Right lobe of liver (tissue), 6 donors: Measurements from ENCODE around the gene ENTPD2. TPM values are rescaled to one million over a fixed set of nuclear protein-coding genes. Genes with fewer than 3 reads are reported as not detected.

Source experiments
- ATAC-seq, 4 donors: fragments of 200-7000 bp; cut with Tn5 transposase; one replicate each; pipeline ENCODE4 v1.9.1; 2020; ENCODE audit warnings: mild to moderate bottlenecking in 4 of 4, moderate library complexity in 4 of 4
- DNase-seq, 3 donors: peaks; one replicate each; pipeline ENCODE4 v3.0.0-alpha.2; 2020
- H3K27ac ChIP-seq, 3 donors: fragments of 200-600 bp; one replicate each; pipeline ENCODE4 v1.8.0; 2022
- H3K27me3 ChIP-seq, 2 donors: fragments of 200-600 bp; one replicate each; pipeline ENCODE4 v1.8.0; 2022
- H3K36me3 ChIP-seq, 4 donors: fragments of 200-600 bp; sonication (generic) in 1 of 4; one replicate each; pipeline versions ENCODE4 v1.5.1 to v1.8.0; 2017 to 2022; ENCODE audit warnings: control low read depth in 1 of 4
- H3K4me1 ChIP-seq, 4 donors: fragments of 200-600 bp; sonication (generic) in 1 of 4; one replicate each; pipeline versions ENCODE4 v1.5.1 to v1.8.0; 2017 to 2022; ENCODE audit warnings: control low read depth in 1 of 4
- H3K4me3 ChIP-seq, 3 donors: fragments of 200-600 bp; one replicate each; pipeline ENCODE4 v1.8.0; 2022
- H3K9me3 ChIP-seq, 4 donors: fragments of 200-600 bp; sonication (generic) in 1 of 4; one replicate each; pipeline versions ENCODE4 v1.5.1 to v1.8.0; 2017 to 2022; ENCODE audit warnings: control low read depth in 1 of 4
- POLR2A ChIP-seq: fragments of 450-650 bp; IDR thresholded peaks from one replicate; pipeline ENCODE4 v1.6.1; 2017; ENCODE audit warnings: antibody characterized with exemption, mild to moderate bottlenecking
- WGBS: methylation state at CpG from one replicate; pipeline ENCODE4 v1.1.6; 2018; ENCODE audit warnings: low coverage, low lambda C conversion rate; ENCODE audit not compliant: insufficient coverage; ENCODE audit errors: missing lambda C conversion rate; 5-methylcytosine and 5-hydroxymethylcytosine counted together
- intact Hi-C, 2 donors: fragments of 100-400 bp; cut with DNase I; formaldehyde crosslinking; loops; one replicate each; pipeline versions ENCODE4 v1.11.2 to v1.14.1; 2022
- total RNA-seq, 6 experiments: library from RNA; depleted of rRNA in 2 of 6; stranded (reverse); fragments of >200 nt in 2 of 6; fragmentation: NEBNext Ultra II Directional in 3 of 6; extraction: Animal tissue kit (Norgen Biotek cat#: 25700) in 3 of 6; gene quantifications; one replicate each; pipeline versions ENCODE4 v1.1.0 to v1.2.4, GENCODE V29; 2016 to 2023
- TF ChIP-seq, protein P1 (sequence below), 4 donors: fragments of 200-600 bp in 3 of 4; fragments of 450-650 bp in 1 of 4; IDR thresholded peaks; one replicate each; pipeline versions ENCODE4 v1.5.1 to v1.8.0; 2016 to 2022; ENCODE audit warnings: antibody characterized with exemption in 4 of 4, mild to moderate bottlenecking in 2 of 4
- donor health status: DM: no; HTN: yes; CAD: no.
- donor health status: DM: no; HTN: no; CAD: no.
- donor health status: DM: no; HTN: no; CAD: no.
- donor health status: DM: no; HTN: yes; CAD: no.
- donor health status: DM: no; HTN: yes; CAD: no.

The ENTPD2 gene
- total RNA-seq, 6 experiments from 2014 or later, result 0.50 to 2.1 (median 0.80) TPM

DNA sequence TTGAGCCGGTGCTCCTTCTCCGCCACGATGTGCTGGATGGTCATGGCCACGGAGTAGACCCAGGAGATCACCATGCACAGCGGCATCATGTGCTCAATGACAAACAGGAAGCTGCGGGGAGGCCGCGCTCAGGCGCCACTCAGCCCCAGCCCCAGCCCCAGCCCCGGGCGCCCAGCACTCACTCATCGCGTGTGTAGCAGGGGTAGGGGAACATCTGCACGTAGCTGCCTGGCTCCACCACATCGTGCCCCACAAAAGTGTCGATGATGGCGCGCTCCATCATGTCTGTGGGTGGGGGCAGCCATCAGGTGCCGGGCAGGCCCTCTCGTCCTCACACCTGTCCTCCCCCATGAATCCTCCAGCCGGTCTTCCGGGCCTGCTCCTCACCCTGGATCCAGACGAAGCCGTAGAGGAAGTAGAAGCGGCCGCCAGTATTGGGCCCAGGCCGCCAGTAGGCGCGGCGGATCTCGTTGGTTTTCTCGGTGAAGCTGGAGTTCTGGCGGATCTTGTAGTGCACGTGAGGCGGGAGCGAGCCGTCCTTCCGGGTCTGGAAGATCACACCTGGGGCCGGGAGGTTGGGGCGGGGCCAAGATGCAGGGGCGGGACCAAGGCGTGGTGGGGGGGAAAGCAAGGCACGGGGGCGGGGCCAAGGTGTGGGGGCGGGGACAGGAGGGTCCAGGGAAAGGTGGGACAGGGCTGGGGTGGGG, 35.9 kb downstream of the ENTPD2 start:
- DNase-seq (no peak), ATAC-seq (no peak)
- Histone ChIP-seq H3K27ac (no peak overlapping the region), H3K9me3 (no peaks in the 10 kb centered on the region), H3K27me3 (no peaks in the 10 kb centered on the region), H3K36me3 (peaks cover 0 to 17% (median 1%) of the 10 kb centered on the region in 4 donors), H3K4me1 (peaks cover 0 to 8% (median 4%) of the 10 kb centered on the region in 4 donors), H3K4me3 (no peak overlapping the region)
- intact Hi-C loops, result no loop called here
- WGBS, result 88% methylated on average over 8 of the region's 45 CpGs
- TF ChIP-seq POLR2A, result no peak
- TF ChIP-seq, protein P1, sequence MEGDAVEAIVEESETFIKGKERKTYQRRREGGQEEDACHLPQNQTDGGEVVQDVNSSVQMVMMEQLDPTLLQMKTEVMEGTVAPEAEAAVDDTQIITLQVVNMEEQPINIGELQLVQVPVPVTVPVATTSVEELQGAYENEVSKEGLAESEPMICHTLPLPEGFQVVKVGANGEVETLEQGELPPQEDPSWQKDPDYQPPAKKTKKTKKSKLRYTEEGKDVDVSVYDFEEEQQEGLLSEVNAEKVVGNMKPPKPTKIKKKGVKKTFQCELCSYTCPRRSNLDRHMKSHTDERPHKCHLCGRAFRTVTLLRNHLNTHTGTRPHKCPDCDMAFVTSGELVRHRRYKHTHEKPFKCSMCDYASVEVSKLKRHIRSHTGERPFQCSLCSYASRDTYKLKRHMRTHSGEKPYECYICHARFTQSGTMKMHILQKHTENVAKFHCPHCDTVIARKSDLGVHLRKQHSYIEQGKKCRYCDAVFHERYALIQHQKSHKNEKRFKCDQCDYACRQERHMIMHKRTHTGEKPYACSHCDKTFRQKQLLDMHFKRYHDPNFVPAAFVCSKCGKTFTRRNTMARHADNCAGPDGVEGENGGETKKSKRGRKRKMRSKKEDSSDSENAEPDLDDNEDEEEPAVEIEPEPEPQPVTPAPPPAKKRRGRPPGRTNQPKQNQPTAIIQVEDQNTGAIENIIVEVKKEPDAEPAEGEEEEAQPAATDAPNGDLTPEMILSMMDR (IDR thresholded peaks at IDR 0.05), result no peak

GRCh38 chr9:137017071-137017470, 36.8 kb downstream of the ENTPD2 start:
- no peak for TF ChIP-seq POLR2A
- TF ChIP-seq, protein P1 (IDR thresholded peaks at IDR 0.05), result no peak
- H3K4me3 ChIP-seq, result no peak overlapping the region
- H3K9me3 ChIP-seq, result no peaks in the 10 kb centered on the region
- no peaks in the 10 kb centered on the region for H3K4me1 ChIP-seq
- no peak for DNase-seq
- no peaks in the 10 kb centered on the region for H3K27me3 ChIP-seq
- intact Hi-C loops, result no loop called here
- WGBS, result 93% methylated on average over 6 of the region's 28 CpGs
- H3K27ac ChIP-seq, result no peak overlapping the region
- H3K36me3 ChIP-seq, result peaks cover 0 to 17% (median 1%) of the 10 kb centered on the region in 4 donors
- no peak for ATAC-seq

GRCh38 chr9:137016436-137016835, 37.4 kb downstream of the ENTPD2 start:
- DNase-seq (no peak), ATAC-seq (no peak)
- no peak for TF ChIP-seq POLR2A
- TF ChIP-seq, protein P1 (IDR thresholded peaks at IDR 0.05), result no peak
- no peaks in the 10 kb centered on the region for H3K9me3 ChIP-seq
- H3K27me3 ChIP-seq, result no peaks in the 10 kb centered on the region
- H3K36me3 ChIP-seq, result peaks cover 0 to 17% (median 1%) of the 10 kb centered on the region in 4 donors
- no peak overlapping the region for H3K27ac ChIP-seq
- H3K4me3 ChIP-seq, result no peak overlapping the region
- intact Hi-C loops, result no loop called here
- WGBS, result no CpG with 5 or more reads among the region's 16 CpGs
- H3K4me1 ChIP-seq, result no peaks in the 10 kb centered on the region

DNA sequence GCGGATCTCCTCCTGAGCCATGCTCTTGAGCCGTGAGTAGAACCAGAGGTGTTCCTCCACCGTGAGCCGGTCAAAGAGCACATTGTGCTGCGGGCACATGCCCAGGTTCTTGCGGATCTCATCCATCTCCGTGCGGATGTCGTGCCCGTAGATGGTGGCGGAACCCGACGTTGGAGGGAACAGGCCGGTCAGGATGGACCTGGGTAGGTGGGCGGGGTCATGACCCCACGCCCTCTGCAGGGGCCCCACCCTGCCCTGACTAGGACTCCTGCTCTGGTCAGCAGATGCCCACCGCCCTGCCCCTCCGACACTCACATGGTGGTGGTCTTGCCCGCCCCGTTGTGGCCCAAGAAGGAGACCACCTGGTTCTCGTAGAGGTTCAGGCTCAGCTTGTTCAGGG, 37.9 kb downstream of the ENTPD2 start:
- DNase-seq (no peak), ATAC-seq (no peak)
- Histone ChIP-seq H3K4me3 (no peak overlapping the region), H3K27ac (no peak overlapping the region), H3K4me1 (no peaks in the 10 kb centered on the region), H3K36me3 (peaks cover 0 to 17% (median 1%) of the 10 kb centered on the region in 4 donors), H3K9me3 (no peaks in the 10 kb centered on the region), H3K27me3 (no peaks in the 10 kb centered on the region)
- intact Hi-C loops, result no loop called here
- TF ChIP-seq POLR2A, result no peak
- TF ChIP-seq, protein P1 (IDR thresholded peaks at IDR 0.05), result no peak
- no CpG with 5 or more reads among the region's 21 CpGs for whole genome bisulfite sequencing
